Measurements from ENCODE around the gene TRAP1.
A peak's percentile ranks its signal among the peaks of the same experiment; 100 is the strongest.

The TRAP1 gene

DNA sequence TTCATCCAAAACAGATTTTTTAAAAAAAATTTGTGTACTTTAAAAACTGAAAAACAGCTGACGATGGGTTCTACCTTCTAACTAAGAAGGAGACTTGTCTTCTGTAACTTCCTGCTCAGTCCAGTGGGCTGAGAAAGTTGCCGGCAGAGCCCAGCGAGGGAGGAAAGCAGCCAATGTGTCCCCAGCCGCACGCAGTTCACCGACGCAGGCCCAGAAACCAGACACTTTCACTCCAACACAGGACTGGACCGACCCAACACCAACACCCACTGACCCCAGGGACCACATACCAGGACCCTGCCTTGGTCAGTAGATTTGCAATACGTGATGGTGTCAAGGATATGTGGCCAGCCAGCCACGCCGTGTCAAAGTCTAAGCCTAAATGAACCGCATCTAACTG is 25.6 kb downstream of the TRAP1 start:
- in situ Hi-C loops (cut with MboI; ENCODE audit: low pct_unique_long_range_greater_than_20kb, low sequenced_read_pairs, unreplicated experiment): loop anchor here (25.0 kb wide), 1 partner anchor 196 kb away; the partner anchor contains the start of gene CREBBP
- DNase-seq (ENCODE audit: low spot score): no peak
- TF ChIP-seq, protein P1, sequence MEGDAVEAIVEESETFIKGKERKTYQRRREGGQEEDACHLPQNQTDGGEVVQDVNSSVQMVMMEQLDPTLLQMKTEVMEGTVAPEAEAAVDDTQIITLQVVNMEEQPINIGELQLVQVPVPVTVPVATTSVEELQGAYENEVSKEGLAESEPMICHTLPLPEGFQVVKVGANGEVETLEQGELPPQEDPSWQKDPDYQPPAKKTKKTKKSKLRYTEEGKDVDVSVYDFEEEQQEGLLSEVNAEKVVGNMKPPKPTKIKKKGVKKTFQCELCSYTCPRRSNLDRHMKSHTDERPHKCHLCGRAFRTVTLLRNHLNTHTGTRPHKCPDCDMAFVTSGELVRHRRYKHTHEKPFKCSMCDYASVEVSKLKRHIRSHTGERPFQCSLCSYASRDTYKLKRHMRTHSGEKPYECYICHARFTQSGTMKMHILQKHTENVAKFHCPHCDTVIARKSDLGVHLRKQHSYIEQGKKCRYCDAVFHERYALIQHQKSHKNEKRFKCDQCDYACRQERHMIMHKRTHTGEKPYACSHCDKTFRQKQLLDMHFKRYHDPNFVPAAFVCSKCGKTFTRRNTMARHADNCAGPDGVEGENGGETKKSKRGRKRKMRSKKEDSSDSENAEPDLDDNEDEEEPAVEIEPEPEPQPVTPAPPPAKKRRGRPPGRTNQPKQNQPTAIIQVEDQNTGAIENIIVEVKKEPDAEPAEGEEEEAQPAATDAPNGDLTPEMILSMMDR (IDR thresholded peaks at IDR 0.05; ENCODE audit: extremely low read depth, insufficient read depth, missing control alignments): no peak

DNA sequence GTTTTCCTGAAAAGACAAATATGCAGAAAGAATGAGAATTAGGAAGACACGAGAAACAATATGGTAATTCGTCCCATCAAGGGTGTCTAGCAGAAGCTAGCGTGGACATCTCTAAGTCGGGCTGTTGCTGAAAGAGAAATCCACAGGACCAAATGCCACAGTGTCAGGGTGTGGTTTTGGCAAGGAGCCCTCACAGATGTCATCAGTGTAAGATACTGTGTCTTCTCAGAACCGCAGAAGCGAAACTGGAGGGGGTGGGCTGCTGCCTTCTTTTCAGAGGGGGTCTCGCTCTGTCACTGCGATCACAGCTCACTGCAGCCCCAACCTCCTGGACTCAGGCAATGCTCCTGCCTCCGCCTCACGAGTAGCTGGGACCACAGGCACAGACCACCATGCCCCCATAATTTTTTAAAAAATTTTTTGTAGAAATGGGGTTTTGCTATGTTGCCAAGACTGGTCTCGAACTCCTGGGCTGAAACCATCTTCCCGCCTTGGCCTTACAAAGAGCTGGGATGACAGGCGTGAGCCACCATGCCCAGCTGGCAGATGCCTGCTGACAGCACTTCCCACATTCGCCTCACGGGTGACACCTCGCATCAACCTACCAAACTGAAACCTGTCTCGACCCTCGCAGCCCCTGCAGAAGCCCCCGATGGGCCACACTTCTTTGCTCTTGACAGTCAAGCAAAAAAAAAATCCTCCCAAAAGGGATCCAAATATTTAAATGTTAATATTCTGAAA is 26.2 kb downstream of the TRAP1 start:
- no peak for DNase-seq (ENCODE audit: low spot score)
- in situ Hi-C loops (cut with MboI; ENCODE audit: low pct_unique_long_range_greater_than_20kb, low sequenced_read_pairs, unreplicated experiment): loop anchor here (25.0 kb wide), 1 partner anchor 196 kb away; the partner anchor contains the start of gene CREBBP

DNA sequence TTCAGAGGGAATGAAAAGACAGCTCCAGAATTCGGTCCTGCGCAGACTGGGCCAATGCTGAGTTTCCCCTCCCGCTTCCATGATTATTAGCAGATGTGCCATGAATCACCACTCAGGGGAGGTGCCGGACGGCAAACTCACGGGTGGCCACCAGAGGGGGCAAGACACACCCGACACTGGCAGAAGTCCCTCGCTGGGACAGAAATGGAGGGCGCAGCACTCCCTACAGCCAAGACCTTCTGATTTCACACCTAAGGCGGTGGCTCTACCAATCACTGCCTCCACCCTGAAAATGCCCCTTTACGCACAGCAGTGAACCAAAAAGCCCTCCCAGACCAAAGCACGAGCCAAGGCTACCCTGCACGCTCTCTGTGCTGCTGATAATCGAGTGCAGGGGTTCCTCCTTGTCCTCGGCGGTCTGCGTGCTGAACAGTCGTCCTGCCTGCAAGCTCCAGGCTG is 26.8 kb downstream of the TRAP1 start:
- in situ Hi-C loops (cut with MboI; ENCODE audit: low pct_unique_long_range_greater_than_20kb, low sequenced_read_pairs, unreplicated experiment): loop anchor here (25.0 kb wide), 1 partner anchor 197 kb away; the partner anchor contains the start of gene CREBBP
- DNase-seq (ENCODE audit: low spot score): peak; percentile 85
- TF ChIP-seq, protein P1 (IDR thresholded peaks at IDR 0.05; ENCODE audit: extremely low read depth, insufficient read depth, missing control alignments): peak; percentile 96

More for the DNA sequence above, 26.2 kb downstream of the TRAP1 start:
- TF ChIP-seq, protein P1 (IDR thresholded peaks at IDR 0.05; ENCODE audit: extremely low read depth, insufficient read depth, missing control alignments): no peak

DNA sequence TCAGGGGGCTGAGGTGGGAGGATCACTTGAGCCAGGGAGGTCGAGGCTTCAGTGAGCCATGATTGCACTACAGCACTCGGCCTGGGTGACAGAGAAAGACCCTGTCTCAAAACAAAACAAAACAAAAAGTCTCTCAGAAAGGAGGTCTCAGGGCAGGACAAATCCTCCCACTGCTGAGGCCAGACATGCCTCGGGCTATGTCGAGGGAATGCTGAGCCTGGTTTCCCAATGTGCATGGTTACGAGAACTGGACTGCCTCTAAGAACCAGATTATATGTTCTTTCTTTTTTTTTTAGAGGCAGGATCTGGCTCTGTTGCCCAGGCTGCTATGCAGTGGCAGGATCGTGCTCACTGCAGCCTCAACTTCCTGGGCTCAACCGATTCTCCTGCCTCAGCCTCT is 27.6 kb downstream of the TRAP1 start:
- DNase-seq (ENCODE audit: low spot score): no peak
- in situ Hi-C loops (cut with MboI; ENCODE audit: low pct_unique_long_range_greater_than_20kb, low sequenced_read_pairs, unreplicated experiment): loop anchor here (25.0 kb wide), 1 partner anchor 198 kb away; the partner anchor contains the start of gene CREBBP
- TF ChIP-seq, protein P1 (IDR thresholded peaks at IDR 0.05; ENCODE audit: extremely low read depth, insufficient read depth, missing control alignments): no peak

DNA sequence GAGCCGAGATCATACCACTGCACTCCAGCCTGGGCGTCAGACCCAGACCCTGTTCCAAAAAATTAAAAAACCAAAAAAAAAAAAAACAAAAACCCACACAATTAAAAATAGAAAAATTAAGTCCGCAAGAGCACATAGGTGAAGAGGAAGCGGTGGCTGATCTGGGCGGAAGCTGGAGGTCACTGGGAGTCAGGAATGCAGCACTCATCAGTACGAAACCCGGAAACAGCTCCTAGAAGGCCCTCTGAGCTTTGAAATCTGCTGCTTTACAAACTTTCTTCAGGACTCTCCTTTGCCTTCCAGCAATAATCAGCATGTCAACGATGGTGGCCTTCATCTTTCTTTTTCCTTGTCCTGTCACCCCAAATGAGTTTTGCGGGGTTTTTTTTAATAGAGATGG is 29.5 kb downstream of the TRAP1 start:
- DNase-seq (ENCODE audit: low spot score): no peak
- in situ Hi-C loops (cut with MboI; ENCODE audit: low pct_unique_long_range_greater_than_20kb, low sequenced_read_pairs, unreplicated experiment): loop anchor here (25.0 kb wide), 1 partner anchor 200 kb away; the partner anchor contains the start of gene CREBBP
- TF ChIP-seq, protein P1 (IDR thresholded peaks at IDR 0.05; ENCODE audit: extremely low read depth, insufficient read depth, missing control alignments): no peak

DNA sequence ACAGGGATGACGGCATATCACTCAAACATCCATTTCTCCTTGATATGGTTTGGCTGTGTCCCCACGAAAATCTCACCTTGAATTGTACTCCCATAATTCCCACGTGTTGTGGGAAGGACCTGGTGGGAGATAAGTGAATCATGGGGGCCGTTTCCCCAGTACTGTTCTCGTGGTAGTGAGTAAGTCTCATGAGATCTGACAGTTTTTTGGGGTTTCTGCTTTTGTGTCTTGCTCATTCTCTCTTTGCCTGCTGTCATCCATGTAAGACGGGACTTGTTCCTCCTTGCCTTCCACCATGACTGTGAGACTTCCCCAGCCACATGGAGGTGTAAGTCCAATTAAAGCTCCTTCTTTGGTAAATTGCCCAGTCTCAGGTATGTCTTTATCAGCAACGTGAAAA is 30.3 kb downstream of the TRAP1 start:
- TF ChIP-seq, protein P1 (IDR thresholded peaks at IDR 0.05; ENCODE audit: extremely low read depth, insufficient read depth, missing control alignments): no peak

More for the DNA sequence above, 30.3 kb downstream of the TRAP1 start:
- in situ Hi-C loops (cut with MboI; ENCODE audit: low pct_unique_long_range_greater_than_20kb, low sequenced_read_pairs, unreplicated experiment): loop anchor here (25.0 kb wide), 1 partner anchor 200 kb away; the partner anchor contains the start of gene CREBBP
- DNase-seq (ENCODE audit: low spot score): no peak
